Upper lobe of right lung (tissue), 1 donor: ENCODE data around the gene MEN1. TPM values are rescaled to one million over a fixed set of nuclear protein-coding genes. Genes with fewer than 3 reads are reported as not detected.

Source experiments
- ATAC-seq: fragments of 200-7000 bp; cut with Tn5 transposase; one replicate; pipeline ENCODE4 v1.9.1; 2020; ENCODE audit warnings: mild to moderate bottlenecking, moderate library complexity
- DNase-seq: peaks from one replicate; pipeline ENCODE4 v3.0.0-alpha.2; 2020
- H3K27ac ChIP-seq: fragments of 200-600 bp; one replicate; pipeline ENCODE4 v1.8.0; 2022
- H3K27me3 ChIP-seq: fragments of 200-600 bp; one replicate; pipeline ENCODE4 v1.8.0; 2022; ENCODE audit warnings: mild to moderate bottlenecking
- H3K36me3 ChIP-seq: fragments of 200-600 bp; one replicate; pipeline ENCODE4 v1.8.0; 2022
- H3K4me1 ChIP-seq: fragments of 200-600 bp; one replicate; pipeline ENCODE4 v1.8.0; 2022
- H3K4me3 ChIP-seq: fragments of 200-600 bp; one replicate; pipeline ENCODE4 v1.8.0; 2022; ENCODE audit warnings: mild to moderate bottlenecking
- H3K9me3 ChIP-seq: fragments of 200-600 bp; one replicate; pipeline ENCODE4 v1.8.0; 2022
- CTCF ChIP-seq: fragments of 200-600 bp; IDR thresholded peaks from one replicate; pipeline ENCODE4 v1.8.0; 2022; ENCODE audit warnings: antibody characterized with exemption
- intact Hi-C: fragments of 100-400 bp; cut with DNase I; formaldehyde crosslinking; loops from one replicate; pipeline ENCODE4 v1.11.0; 2022
- total RNA-seq: library from RNA; stranded (reverse); fragmentation: NEBNext Ultra II Directional; extraction: Animal tissue kit (Norgen Biotek cat#: 25700); gene quantifications from one replicate; pipeline ENCODE4 v1.2.1, GENCODE V29; 2021
- donor health status: DM: no; HTN: yes; CAD: no; lungs with severe emphysema.

The MEN1 gene
- total RNA-seq, 1 donor from 2014 or later: 22.5 TPM

DNA sequence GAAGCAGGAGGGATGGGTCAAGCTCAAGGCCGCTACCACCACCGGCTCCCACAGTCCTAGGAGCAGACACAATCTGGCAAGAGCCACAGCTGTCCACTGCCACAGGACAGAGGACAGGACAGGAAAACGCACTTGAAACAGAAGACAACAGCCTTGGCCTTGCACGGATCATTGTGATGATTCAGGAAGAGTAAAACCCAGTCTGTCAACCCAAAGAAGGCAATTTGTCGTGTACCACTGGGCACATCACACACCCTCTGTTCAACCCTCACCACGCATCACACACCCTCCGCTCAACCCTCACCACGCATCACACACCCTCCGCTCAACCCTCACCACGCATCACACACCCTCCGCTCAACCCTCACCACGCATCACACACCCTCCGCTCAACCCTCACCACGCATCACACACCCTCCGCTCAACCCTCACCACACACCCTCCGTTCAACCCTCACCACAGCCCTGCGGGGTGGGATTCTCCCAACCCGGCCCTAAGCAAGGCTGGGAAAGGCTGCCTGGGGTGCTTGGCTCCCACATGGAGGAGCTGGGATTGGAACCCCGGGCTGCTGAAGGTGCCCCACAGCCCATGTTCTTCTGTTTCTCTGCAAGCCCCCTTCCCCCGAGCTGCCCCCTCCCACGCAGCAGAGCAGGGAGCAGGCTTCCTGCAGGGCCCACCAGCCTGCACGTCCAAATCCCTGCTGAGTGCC lies 45.4 kb upstream of the MEN1 start:
- ATAC-seq: no peak
- TF ChIP-seq CTCF: no peak
- intact Hi-C loops: no loop called here
- no peak for DNase-seq
- Histone ChIP-seq H3K9me3 (no peaks in the 10 kb centered on the region), H3K36me3 (peaks cover 48% of the 10 kb centered on the region), H3K4me1 (peaks cover 95% of the 10 kb centered on the region), H3K4me3 (no peak overlapping the region), H3K27me3 (no peaks in the 10 kb centered on the region), H3K27ac (peak overlapping the region; percentile 87)

GRCh38 chr11:64854534-64855502 lies 44.5 kb upstream of the MEN1 start:
- Histone ChIP-seq H3K27me3 (no peaks in the 10 kb centered on the region), H3K36me3 (peaks cover 45% of the 10 kb centered on the region), H3K4me1 (peaks cover 94% of the 10 kb centered on the region), H3K27ac (peak overlapping the region; percentile 87), H3K4me3 (no peak overlapping the region), H3K9me3 (no peaks in the 10 kb centered on the region)
- TF ChIP-seq CTCF: no peak
- peak; percentile 89 for DNase-seq
- intact Hi-C loops: no loop called here
- peak; percentile 84 for ATAC-seq

DNA sequence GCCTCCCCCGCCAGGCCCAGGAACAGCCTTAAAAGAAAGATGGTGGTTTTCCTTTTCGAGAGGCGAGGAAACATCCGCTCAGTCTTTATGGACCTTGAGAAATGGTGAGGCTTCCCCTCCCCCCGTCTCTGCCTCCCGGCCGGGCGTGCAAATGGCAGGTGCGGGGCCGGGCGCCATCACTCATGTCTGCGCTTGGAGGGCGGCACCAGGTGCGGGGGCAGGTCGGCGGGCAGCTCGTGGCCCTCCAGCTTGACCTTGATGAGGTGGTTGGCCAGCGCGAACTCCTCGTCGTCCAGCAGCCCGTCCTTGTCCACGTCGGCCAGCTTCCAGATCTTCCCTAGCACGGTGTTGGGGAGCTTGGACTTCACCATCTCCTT lies 43.8 kb upstream of the MEN1 start:
- no peak for DNase-seq
- H3K36me3 ChIP-seq: peaks cover 39% of the 10 kb centered on the region
- no peak for TF ChIP-seq CTCF
- H3K4me1 ChIP-seq: peaks cover 94% of the 10 kb centered on the region
- no peak overlapping the region for H3K4me3 ChIP-seq
- ATAC-seq: no peak
- peak overlapping the region; percentile 87 for H3K27ac ChIP-seq
- H3K27me3 ChIP-seq: no peaks in the 10 kb centered on the region
- intact Hi-C loops: no loop called here
- H3K9me3 ChIP-seq: no peaks in the 10 kb centered on the region

DNA sequence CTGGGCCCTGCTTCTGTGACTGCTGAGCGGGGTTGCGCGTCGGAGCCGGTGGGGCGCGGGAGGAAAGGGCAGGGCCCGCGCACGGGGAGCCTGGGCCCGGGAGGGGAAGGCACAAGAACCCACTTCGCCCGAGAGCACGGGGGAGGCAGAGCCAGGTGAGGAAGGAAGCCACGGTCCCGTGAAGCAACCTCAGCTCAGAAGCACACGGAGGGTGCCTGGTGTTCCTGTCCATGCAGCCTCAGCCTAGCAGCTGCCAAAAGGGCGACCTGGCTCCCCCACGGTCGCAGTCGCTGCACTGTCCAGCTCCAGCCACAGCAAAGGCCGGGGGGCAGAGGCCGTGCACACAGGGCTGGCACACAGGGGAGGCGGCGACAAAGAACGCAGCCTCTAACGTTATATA lies 43.4 kb upstream of the MEN1 start:
- H3K9me3 ChIP-seq: no peaks in the 10 kb centered on the region
- peaks cover 92% of the 10 kb centered on the region for H3K4me1 ChIP-seq
- H3K27ac ChIP-seq: peak overlapping the region; percentile 87
- no peak overlapping the region for H3K4me3 ChIP-seq
- peaks cover 35% of the 10 kb centered on the region for H3K36me3 ChIP-seq
- DNase-seq: no peak
- ATAC-seq: no peak
- TF ChIP-seq CTCF: no peak
- H3K27me3 ChIP-seq: no peaks in the 10 kb centered on the region
- intact Hi-C loops: no loop called here

GRCh38 chr11:64852804-64853509 lies 42.6 kb upstream of the MEN1 start:
- intact Hi-C loops: no loop called here
- no peak overlapping the region for H3K4me3 ChIP-seq
- no peaks in the 10 kb centered on the region for H3K27me3 ChIP-seq
- H3K36me3 ChIP-seq: peaks cover 28% of the 10 kb centered on the region
- TF ChIP-seq CTCF: no peak
- no peak for DNase-seq
- peaks cover 85% of the 10 kb centered on the region for H3K4me1 ChIP-seq
- H3K27ac ChIP-seq: peak overlapping the region; percentile 87
- no peak for ATAC-seq
- H3K9me3 ChIP-seq: no peaks in the 10 kb centered on the region
